WERI-Rb-1 (cell line): ENCODE measurements around the gene ZBTB20.

Source experiments
- DNase-seq: peaks from one replicate; pipeline ENCODE4 v3.0.0-alpha.2; 2020
- H3K27ac ChIP-seq: fragments of 250-450 bp; sonication (Bioruptor Pico); 2 replicates; pipeline ENCODE4 v1.5.1; 2020; ENCODE audit warnings: mild to moderate bottlenecking, moderate library complexity
- H3K27me3 ChIP-seq: fragments of 250-450 bp; sonication (Bioruptor Pico); 2 replicates; pipeline ENCODE4 v1.5.1; 2021; ENCODE audit warnings: mild to moderate bottlenecking, low read depth, moderate library complexity; ENCODE audit not compliant: insufficient read depth, severe bottlenecking
- H3K36me3 ChIP-seq: fragments of 250-450 bp; sonication (Bioruptor Pico); 2 replicates; pipeline ENCODE4 v1.5.1; 2020; ENCODE audit warnings: mild to moderate bottlenecking, moderate library complexity
- H3K4me3 ChIP-seq: 2 replicates; pipeline ENCODE4 v1.5.1; 2011; ENCODE audit warnings: low read depth, mild to moderate bottlenecking, control low read depth, low read length
- H3K9me3 ChIP-seq: fragments of 250-450 bp; sonication (Bioruptor Pico); 2 replicates; pipeline ENCODE4 v1.5.1; 2021; ENCODE audit warnings: mild to moderate bottlenecking, moderate library complexity; ENCODE audit not compliant: severe bottlenecking
- TF ChIP-seq, protein P1 (sequence below): IDR thresholded peaks from 2 replicates; pipeline ENCODE4 v1.5.1; 2011; ENCODE audit warnings: low read depth, mild to moderate bottlenecking, control low read depth, inconsistent platforms, low read length

The ZBTB20 gene

DNA sequence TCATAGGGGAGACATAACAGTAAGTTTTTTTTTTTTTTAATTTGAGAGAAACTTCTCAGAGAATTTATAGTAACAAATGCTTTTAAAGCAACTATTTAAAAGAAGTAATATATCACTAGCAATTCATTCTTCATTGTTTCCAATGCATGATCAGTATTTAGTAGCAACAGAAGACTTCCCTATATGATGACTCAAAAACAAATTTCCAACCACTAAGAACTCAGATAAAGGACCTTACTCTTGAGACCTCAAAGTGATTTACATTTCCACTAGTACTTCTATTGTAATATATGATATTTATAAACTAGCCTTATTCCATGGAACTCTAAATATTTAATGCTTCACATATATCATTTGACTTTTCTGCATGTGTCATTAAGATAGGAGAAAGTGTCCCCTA lies 356.3 kb downstream of the ZBTB20 start:
- TF ChIP-seq, protein P1, sequence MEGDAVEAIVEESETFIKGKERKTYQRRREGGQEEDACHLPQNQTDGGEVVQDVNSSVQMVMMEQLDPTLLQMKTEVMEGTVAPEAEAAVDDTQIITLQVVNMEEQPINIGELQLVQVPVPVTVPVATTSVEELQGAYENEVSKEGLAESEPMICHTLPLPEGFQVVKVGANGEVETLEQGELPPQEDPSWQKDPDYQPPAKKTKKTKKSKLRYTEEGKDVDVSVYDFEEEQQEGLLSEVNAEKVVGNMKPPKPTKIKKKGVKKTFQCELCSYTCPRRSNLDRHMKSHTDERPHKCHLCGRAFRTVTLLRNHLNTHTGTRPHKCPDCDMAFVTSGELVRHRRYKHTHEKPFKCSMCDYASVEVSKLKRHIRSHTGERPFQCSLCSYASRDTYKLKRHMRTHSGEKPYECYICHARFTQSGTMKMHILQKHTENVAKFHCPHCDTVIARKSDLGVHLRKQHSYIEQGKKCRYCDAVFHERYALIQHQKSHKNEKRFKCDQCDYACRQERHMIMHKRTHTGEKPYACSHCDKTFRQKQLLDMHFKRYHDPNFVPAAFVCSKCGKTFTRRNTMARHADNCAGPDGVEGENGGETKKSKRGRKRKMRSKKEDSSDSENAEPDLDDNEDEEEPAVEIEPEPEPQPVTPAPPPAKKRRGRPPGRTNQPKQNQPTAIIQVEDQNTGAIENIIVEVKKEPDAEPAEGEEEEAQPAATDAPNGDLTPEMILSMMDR, result no peak
- DNase-seq, result no peak
- Histone ChIP-seq H3K4me3 (no peak overlapping the region), H3K27ac (no peak overlapping the region), H3K27me3 (no peaks in the 10 kb centered on the region), H3K9me3 (no peaks in the 10 kb centered on the region), H3K36me3 (no peaks in the 10 kb centered on the region)

GRCh38 chr3:114789803-114790202 lies 357.3 kb downstream of the ZBTB20 start:
- no peaks in the 10 kb centered on the region for H3K36me3 ChIP-seq
- no peak for DNase-seq
- no peaks in the 10 kb centered on the region for H3K27me3 ChIP-seq
- TF ChIP-seq, protein P1, result no peak
- H3K9me3 ChIP-seq, result no peaks in the 10 kb centered on the region
- no peak overlapping the region for H3K4me3 ChIP-seq
- no peak overlapping the region for H3K27ac ChIP-seq

DNA sequence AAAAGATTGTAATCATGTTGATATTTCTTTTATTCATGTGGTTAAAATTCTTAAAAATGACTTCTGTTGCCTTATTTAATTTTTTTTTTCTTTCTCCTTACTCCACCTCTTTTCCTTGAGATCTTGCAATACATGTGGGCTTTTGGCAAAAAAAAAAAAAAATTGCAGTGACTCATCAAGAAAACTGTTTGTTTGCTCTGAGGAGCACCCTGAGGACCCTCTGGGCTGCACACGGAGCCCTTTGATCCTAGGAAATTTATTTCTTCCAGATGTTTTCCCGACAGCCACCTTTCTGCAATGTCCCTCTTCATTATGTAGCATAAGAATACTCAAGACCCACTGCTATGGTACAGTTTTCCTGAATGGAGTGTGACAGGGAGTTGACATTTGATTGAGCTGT lies 371.7 kb downstream of the ZBTB20 start:
- no peaks in the 10 kb centered on the region for H3K36me3 ChIP-seq
- peaks cover 3% of the 10 kb centered on the region for H3K27me3 ChIP-seq
- H3K27ac ChIP-seq, result no peak overlapping the region
- H3K9me3 ChIP-seq, result peaks cover 3% of the 10 kb centered on the region
- no peak for DNase-seq
- TF ChIP-seq, protein P1, result no peak
- H3K4me3 ChIP-seq, result no peak overlapping the region

DNA sequence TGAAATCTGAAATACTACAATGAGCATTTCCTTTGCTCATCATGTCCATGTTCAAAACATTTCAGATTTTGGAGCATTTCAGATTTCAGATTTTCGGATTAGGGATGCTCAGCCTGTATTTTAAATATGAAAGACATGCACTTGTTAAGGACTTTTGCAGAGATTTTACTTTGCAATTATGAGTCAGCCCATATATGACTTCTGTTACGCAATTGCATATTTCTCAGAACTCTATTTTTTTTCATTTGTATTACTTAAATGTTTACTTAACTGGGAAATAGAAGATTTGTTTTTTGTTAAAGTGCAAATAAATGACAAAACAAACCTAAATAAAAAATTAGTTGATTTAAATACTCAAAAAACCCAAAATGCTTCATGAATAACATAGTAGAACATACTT lies 376.2 kb downstream of the ZBTB20 start:
- Histone ChIP-seq H3K4me3 (no peak overlapping the region), H3K9me3 (peaks cover 3% of the 10 kb centered on the region), H3K27me3 (peaks cover 6% of the 10 kb centered on the region), H3K36me3 (no peaks in the 10 kb centered on the region), H3K27ac (no peak overlapping the region)
- DNase-seq, result no peak
- TF ChIP-seq, protein P1, result no peak

- no peak overlapping the region for H3K4me3 ChIP-seq
Measured at GRCh38 chr3:114764056-114764492, 383.0 kb downstream of the ZBTB20 start.

GRCh38 chr3:114762144-114762543 lies 384.9 kb downstream of the ZBTB20 start:
- no peak for DNase-seq
- Histone ChIP-seq H3K27ac (no peak overlapping the region), H3K27me3 (peaks cover 8% of the 10 kb centered on the region), H3K36me3 (no peaks in the 10 kb centered on the region), H3K9me3 (no peaks in the 10 kb centered on the region), H3K4me3 (no peak overlapping the region)
- TF ChIP-seq, protein P1, result no peak

More at GRCh38 chr3:114764056-114764492, 383.0 kb downstream of the ZBTB20 start:
- no peaks in the 10 kb centered on the region for H3K9me3 ChIP-seq
- DNase-seq, result no peak
- TF ChIP-seq, protein P1, result no peak
- H3K27me3 ChIP-seq, result peaks cover 8% of the 10 kb centered on the region
- no peaks in the 10 kb centered on the region for H3K36me3 ChIP-seq
- no peak overlapping the region for H3K27ac ChIP-seq
